ENCODE results near the gene CPNE2.

CPNE2 gene

GRCh38 chr16:57140931-57141668 is 48.7 kb downstream of the CPNE2 start:
- Histone ChIP-seq H3K4me3 (ENCODE audit: severe bottlenecking) (no peak overlapping the region), H3K27ac (ENCODE audit: poor library complexity, severe bottlenecking) (peak overlapping the region; percentile 42), H3K27me3 (ENCODE audit: insufficient read depth, poor library complexity, severe bottlenecking) (no peaks in the 10 kb centered on the region), H3K4me1 (ENCODE audit: insufficient read depth, poor library complexity, severe bottlenecking) (peaks cover 12% of the 10 kb centered on the region), H3K9me3 (ENCODE audit: severe bottlenecking) (no peaks in the 10 kb centered on the region), H3K36me3 (ENCODE audit: low read depth) (no peaks in the 10 kb centered on the region)
- DNase-seq (ENCODE audit: low spot score) (no peak), ATAC-seq (ENCODE audit: low read depth) (no peak)
- no peak for TF ChIP-seq CTCF (IDR thresholded peaks at IDR 0.05; ENCODE audit: poor library complexity, severe bottlenecking)

DNA sequence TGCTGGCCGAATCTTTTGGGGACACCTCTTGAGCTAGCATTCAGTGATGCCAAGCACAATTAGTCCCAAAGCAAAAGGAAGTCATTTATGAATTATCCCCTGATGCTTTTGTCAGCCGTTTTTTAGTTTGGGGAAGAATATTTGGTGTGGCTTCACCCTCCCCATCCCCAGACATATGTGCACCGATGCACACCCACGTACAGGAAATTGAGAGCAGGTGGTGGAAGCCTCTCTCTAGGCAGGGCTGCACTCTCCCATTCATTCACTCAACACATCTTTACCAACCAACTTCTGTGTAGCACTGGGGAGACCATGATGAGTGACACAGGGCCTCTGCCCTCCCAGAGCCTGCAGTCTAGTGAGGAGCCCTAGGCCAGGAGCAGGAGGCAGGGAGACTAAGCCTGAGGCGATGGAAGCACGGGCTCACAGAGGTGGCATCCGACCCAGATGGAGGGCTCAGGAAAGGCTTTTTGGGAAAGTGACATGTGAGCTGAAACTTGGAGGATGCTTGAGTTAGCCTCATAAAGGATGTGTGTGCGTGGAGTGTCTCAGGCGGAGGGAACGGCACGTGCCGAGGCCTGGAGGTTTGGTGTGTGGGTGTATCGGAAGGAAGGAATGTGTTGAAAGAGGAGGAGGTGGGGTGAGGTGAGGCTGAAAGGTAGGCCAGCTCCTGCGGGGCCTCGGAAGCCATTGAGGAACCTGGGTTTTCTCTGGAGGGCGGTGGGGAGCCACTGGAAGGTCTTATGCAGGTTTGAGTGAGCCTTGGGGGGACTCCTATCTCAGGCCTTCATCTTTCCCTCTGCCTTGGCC is 49.6 kb downstream of the CPNE2 start:
- no peak for ATAC-seq (ENCODE audit: low read depth)
- no peak overlapping the region for H3K4me3 ChIP-seq (ENCODE audit: severe bottlenecking)

GRCh38 chr16:57143149-57143921 is 51.0 kb downstream of the CPNE2 start:
- no peak for DNase-seq (ENCODE audit: low spot score)
- no peak for ATAC-seq (ENCODE audit: low read depth)
- no peak for TF ChIP-seq CTCF (IDR thresholded peaks at IDR 0.05; ENCODE audit: poor library complexity, severe bottlenecking)
- no peaks in the 10 kb centered on the region for H3K36me3 ChIP-seq (ENCODE audit: low read depth)
- no peak overlapping the region for H3K27ac ChIP-seq (ENCODE audit: poor library complexity, severe bottlenecking)
- no peak overlapping the region for H3K4me3 ChIP-seq (ENCODE audit: severe bottlenecking)
- H3K4me1 ChIP-seq (ENCODE audit: insufficient read depth, poor library complexity, severe bottlenecking): peaks cover 21% of the 10 kb centered on the region
- H3K9me3 ChIP-seq (ENCODE audit: severe bottlenecking): no peaks in the 10 kb centered on the region
- no peaks in the 10 kb centered on the region for H3K27me3 ChIP-seq (ENCODE audit: insufficient read depth, poor library complexity, severe bottlenecking)

More for the DNA sequence above, 49.6 kb downstream of the CPNE2 start:
- no peak overlapping the region for H3K27ac ChIP-seq (ENCODE audit: poor library complexity, severe bottlenecking)
- no peak for DNase-seq (ENCODE audit: low spot score)
- TF ChIP-seq CTCF (IDR thresholded peaks at IDR 0.05; ENCODE audit: poor library complexity, severe bottlenecking): no peak
- peaks cover 12% of the 10 kb centered on the region for H3K4me1 ChIP-seq (ENCODE audit: insufficient read depth, poor library complexity, severe bottlenecking)
- H3K9me3 ChIP-seq (ENCODE audit: severe bottlenecking): no peaks in the 10 kb centered on the region
- no peaks in the 10 kb centered on the region for H3K36me3 ChIP-seq (ENCODE audit: low read depth)
- no peaks in the 10 kb centered on the region for H3K27me3 ChIP-seq (ENCODE audit: insufficient read depth, poor library complexity, severe bottlenecking)

GRCh38 chr16:57144027-57144426 is 51.6 kb downstream of the CPNE2 start:
- Histone ChIP-seq H3K9me3 (ENCODE audit: severe bottlenecking) (no peaks in the 10 kb centered on the region), H3K27ac (ENCODE audit: poor library complexity, severe bottlenecking) (no peak overlapping the region), H3K36me3 (ENCODE audit: low read depth) (no peaks in the 10 kb centered on the region), H3K4me1 (ENCODE audit: insufficient read depth, poor library complexity, severe bottlenecking) (peaks cover 21% of the 10 kb centered on the region), H3K27me3 (ENCODE audit: insufficient read depth, poor library complexity, severe bottlenecking) (no peaks in the 10 kb centered on the region), H3K4me3 (ENCODE audit: severe bottlenecking) (no peak overlapping the region)
- no peak for DNase-seq (ENCODE audit: low spot score)
- ATAC-seq (ENCODE audit: low read depth): no peak
- TF ChIP-seq CTCF (IDR thresholded peaks at IDR 0.05; ENCODE audit: poor library complexity, severe bottlenecking): no peak
